Hypothalamus (tissue), 51 donors: Measurements from ENCODE around the gene BEX3.
"Not testable (repeated sequence)": the region's sequence is repeated elsewhere in the genome, so short reads cannot be mapped to it uniquely, and the experiment has no call there.

ENCODE experiments used
- DNase-seq, 51 donors: peaks; one replicate each; lab custom pipeline; 2025; lab: John Stamatoyannopoulos, UW

The BEX3 gene

DNA sequence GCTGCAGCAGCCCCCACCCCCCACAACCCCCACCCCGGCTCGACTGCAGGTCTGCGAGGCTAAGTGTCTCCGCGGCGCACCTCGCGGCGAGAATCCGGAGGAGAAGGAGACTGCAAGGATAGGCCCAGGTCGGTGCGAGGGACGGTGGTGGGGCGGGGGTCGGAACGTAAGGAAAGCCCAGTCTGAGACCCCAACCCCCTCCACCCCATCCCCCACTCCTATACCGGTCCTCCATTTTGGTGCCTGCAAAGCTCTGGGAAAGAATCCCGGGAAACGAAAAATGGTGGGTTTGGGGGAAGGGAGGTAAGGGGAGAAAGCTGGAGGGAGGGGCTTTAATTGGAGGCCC is 614 bp downstream of the BEX3 start:
- peak in 24 of 51 donors; percentile 0 to 57 (median 4) for DNase-seq

DNA sequence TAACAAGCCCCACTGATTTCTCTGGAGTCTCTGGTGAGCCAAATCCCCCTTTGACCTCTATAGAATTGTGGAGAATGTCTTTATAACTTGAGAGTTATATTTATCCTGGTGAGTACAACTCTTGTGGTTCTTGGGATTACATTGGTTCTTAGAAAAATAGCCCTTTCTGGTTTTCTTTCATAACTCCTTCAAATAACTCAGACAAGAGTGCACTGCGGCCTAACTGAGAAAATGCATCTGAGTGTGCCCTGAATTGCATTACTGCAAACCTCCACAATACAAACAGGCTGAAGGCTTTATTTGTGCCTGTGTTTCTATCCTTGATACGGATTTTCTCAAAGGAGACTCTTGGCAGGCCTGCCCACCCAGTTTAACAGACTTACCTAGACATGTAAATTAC is 2.7 kb downstream of the BEX3 start:
- no peak for DNase-seq

DNA sequence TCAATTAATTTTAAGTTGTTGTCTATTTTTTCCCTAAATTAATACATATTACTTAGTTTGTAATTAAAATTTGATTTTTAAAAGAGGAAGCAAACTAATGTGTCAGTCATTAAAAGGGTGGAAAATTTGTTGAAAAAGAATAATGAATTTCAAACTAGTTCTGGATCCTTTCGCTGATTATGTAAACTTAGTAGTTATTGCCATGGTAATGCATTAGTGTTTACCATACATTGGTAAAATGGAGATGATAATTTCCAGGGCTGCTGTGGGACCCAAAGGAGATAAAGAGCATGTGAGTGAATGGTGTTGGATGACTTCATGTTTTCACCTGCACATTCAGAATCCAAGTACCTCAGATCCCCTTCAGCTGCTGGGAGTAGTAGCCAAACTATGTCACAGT is 6.5 kb downstream of the BEX3 start:
- DNase-seq = no peak

DNA sequence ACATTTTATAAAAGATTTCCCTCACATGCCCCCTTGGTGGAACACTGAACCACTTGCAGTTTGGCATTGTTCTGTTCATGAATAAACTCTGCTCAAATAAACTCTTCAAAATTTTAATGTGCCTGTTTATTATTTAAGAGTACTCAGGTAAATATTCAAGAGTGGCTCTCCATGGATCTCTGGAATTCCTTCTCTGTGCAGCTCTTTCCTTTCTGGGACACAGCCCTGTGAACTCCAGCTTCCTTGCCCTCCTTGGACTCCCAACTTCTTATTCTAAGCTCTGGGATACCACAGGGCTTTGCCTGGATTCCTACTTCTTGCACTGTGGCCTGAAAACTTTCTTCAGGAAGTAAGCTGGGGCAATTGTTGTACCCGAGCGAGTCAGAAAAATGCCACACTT is 8.3 kb downstream of the BEX3 start:
- DNase-seq = no peak

DNA sequence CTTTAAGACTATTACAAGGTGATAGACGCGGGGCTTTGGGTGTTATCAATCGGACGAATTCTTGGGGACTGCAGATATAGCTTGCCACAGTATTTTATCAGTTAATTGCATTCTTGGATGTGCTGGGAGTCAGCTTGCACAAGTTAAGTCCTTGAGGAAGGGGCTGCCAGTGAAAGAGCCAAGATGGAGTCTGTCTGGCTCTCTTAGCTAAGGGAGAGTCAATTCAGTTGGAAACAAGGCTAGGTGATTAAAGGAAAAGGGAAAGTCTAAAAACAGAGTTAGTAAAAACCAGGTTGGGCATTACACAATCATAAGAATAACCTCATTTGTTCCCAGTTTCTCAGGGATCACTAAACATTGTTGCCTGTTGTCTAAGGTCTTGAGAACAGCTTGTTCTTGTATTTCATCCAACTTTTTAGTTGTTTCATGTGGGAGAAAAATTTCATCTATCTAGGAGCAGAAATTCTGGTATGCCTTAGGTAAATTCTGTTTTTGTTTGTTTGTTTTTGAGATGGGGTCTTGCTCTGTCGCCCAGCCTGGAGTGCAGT is 9.0 kb downstream of the BEX3 start:
- not testable (repeated sequence) for DNase-seq

DNA sequence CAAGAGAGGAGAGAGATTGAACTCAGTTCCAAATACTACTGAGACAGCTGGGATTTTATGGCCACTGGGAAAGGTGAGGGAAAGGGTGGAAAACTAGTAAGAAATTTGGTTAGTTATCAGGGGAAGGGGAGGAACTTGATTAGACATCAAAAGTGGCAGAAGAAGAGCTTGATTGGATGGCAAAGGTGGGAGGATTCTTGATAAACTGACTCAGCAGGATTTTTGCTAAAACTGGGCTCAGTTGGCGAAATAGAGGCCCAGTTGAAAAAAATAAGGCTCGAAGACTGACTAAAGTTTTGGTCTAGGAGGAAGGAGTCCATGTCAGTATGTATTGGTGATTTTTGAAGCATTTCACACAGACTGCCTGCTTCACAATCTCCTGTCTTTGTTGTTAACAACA is 10.0 kb downstream of the BEX3 start:
- DNase-seq = no peak

DNA sequence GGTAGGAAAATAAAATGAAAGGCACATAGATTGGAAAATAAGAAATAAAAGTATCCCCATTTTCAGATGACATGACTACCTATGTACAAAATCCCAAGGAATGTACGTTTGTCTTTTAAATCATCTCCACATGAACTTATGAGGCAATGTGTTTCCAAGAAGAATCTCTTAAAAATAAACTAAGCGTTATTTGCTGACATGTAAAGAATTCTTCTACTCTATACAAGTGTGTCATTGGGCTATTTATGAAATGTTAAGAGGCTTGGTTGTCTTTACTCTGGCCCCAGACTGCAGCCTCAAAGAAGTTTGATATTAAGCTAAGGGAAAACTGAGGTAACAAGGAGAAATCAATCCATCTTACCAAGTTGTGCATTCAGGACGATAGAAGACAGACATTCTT is 17.1 kb downstream of the BEX3 start:
- DNase-seq = no peak

DNA sequence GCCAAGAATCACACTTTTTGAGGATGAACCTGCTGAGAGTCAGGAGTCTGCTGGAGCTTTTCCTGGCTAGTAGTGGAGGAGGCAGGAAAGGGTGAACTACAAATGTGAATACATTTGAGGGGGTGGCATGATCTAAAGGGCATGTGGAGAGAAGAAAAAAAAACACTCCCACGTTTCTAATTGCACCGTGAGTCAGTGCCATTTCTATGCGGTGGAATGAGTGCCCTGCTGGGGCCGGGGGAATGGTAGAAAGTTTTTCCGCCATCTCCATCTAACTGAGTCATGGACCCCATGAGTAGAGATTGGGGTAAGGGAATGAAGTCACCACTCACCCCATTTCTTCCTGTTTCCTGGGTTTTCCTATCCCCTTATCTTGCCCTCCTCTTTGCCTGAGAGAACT is 19.8 kb downstream of the BEX3 start:
- peak in 1 of 51 donors; percentile 2 for DNase-seq

DNA sequence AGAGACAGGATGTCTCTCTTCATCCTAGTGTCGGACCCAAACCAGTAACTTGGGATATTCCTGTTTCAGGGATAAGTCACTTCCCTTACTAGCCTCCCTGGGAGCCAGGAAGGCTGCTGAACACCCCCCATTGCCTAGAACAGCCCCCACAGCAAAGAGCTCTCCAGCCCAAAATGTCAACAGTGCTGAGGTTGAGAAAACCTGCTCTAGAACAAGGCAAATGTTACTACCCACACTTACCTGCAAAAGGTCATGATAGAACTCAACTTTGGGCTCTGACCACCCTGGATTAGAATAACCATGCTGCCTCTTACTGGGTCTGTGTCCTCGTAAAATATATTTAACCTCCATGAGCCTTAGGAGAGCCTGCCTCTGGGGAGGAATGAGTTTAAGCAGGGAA is 20.3 kb downstream of the BEX3 start:
- DNase-seq = no peak

DNA sequence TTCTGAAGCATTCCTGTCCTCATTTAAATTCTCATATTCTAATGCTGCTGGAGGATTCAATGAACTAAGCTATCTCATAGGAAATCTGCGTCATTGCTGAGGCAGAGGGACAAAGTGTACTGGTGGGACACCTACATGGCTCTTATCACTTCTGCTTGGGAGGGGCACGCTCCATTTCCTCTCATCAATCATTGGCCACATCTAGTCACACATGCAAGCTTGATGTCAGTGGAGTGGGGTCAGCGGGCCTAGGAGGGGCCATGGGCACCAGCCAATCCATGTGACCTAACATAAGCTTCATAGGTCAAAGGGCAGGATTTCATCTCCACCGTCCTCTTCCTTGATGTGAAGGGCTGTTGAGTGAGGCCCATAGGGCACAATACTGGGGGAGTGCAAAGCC is 21.4 kb downstream of the BEX3 start:
- no peak for DNase-seq

DNA sequence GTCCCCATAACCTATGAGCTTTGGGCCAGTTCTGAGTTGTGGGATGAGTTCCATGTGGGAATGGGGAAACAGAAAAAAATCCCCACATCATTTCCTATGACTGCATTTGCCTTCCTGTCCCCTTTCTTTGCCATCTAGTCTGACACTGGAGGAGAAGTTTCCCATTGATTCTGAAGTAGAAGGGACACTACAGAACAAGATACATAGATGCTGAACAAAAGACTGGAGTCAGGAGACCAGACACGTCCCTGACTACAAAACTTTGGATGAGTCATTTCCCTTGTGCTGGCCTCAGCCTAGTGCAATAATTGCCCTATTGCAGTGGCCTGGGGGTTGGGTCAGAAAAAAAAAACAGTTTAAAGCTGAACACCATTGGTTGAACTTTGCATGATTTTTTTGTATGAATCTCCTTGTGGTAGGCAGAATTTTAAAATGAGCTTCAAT is 22.1 kb downstream of the BEX3 start:
- DNase-seq = no peak

DNA sequence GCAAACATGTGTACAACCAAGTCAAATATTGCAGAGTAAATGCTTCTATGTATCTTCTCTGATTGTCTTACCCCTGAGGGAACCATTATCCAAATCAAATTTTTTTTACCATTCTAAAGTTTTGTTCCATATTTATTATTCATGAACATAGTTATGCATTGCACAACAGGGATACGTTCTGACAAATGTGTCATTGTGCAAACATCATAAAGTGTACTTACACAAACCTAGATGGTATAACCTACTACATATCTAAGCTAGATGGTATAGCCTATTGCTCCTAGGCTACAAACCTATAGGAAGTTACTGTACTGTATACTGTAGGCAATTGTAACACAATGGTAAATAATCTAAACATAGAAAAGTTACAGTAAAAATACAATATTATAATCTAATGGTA is 23.4 kb downstream of the BEX3 start:
- DNase-seq = no peak

DNA sequence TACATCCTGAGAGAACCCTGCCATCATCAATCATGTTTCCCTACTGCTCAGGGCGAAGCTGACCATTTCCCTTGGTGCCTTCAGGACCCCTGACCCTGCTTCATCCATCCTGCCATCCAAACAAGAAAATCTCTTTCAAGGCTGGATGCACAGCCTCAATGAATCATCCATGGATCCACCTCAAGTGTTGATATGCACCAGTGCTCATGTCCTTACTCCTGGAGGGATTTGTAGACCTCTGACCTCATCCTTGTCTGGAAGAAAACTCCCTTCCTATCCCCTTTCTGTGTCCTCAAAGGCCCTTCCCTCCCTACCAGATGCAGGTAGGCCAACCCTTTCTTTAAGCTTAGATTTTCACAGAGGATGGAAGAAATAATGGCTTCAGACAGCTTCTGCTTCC is 24.6 kb downstream of the BEX3 start:
- no peak for DNase-seq

DNA sequence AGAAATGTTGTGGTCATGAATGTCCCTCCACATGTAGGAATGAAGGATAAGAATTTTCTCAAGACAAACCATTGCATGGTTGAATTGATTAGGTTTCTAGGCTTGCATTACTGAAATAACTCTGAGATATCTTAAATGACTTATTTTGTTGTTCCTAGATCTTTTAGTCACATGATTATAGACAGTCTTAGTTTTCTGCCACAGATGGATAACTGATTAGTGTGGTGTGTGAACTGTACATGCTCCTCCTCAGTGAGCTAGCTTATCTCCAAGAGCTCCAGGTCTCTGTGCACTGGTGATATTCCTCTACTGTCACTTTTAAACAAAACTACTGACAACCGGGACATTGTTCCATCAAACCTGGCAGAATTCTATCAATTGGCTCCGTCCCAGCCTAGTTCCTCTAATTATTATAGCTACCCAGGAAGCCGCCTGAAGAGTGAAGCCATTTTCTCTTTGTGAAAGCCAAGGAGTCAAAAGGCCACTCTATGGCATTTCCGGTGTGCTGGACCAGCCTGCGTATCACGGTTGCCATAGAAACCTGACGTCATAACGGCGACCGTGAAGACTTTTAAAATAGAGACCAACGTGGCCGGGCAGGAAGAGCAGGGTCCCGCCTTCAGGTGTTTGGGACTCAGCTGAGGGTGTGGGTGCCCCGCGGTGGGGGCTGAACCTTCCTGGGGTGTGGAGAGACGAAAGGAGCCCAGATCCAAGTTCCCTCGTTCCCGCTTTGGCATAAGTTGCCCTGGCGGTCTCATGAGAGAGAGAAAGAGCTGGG is 28.1 kb downstream of the BEX3 start:
- DNase-seq = peak in 42 of 51 donors; percentile 0 to 54 (median 12)

DNA sequence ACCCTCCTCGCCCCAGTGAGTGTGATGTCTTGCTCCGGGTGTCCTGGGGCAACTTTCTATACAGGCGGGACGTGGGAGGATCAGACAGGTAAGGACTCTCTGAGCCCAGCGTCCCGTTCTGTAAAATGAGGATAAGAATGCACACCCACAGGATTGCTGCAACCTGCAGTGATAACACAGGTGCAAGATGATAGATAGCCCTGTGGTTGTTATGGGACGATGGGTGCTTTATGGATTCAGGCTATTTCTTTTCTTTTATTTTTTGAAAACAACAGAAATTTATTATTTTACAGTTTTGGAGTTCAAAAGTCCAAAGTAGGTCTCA is 28.6 kb downstream of the BEX3 start:
- DNase-seq = peak in 1 of 51 donors; percentile 3

DNA sequence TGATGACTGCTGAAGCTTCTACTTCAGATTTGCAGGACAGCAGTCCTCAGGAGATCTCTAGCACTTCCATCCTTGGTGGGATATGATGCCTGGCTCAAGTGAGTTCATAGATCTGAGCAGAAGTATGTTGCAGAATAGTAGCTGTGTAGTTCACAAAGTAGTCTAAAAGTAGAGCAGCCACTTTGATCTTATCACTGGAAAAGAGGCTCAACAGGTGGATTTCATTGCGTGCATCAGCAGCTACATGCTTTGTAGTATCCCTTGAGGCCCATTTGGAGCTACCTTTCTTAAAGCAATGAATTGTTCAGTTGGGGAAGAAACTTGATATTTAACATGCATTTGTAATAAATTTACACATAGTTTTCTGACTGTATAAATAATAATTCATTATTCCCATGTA is 29.9 kb downstream of the BEX3 start:
- no peak for DNase-seq

DNA sequence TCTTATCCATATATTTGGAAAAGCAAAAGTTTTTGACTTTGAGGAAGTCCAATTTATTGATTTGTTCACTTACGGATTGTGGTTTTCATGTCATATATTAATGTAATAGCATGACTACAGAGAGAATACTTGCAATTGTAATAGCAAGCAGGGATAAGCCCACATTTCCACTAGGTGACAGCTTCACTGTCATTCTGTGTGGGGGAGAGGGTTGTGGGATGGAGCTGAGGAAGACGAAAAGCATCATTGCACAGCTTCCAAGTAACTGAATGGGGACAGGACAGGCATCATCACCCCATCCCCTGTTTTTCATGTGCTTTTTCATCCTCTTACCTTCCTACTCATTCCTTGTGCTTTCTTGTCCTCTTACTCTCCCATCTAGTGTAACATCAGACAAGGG is 31.4 kb downstream of the BEX3 start:
- DNase-seq = no peak

DNA sequence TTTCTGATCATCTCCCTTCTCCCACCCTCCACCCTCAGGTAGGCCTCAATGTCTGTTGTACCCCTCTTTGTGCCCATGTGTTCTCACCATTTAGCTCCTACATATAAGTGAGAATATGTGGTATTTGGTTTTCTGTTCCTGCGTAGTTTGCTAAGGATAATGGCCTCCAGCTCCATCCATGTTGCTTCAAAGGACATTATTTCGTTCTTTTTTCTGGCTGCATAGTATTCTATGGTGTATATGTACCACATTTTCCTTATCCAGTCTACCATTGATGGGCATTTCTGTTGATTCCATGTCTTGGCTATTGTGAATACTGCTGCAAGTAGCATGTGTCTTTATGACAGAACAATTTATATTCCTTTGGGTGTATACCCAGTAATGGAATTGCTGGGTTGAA is 35.4 kb downstream of the BEX3 start:
- DNase-seq = not testable (repeated sequence)

DNA sequence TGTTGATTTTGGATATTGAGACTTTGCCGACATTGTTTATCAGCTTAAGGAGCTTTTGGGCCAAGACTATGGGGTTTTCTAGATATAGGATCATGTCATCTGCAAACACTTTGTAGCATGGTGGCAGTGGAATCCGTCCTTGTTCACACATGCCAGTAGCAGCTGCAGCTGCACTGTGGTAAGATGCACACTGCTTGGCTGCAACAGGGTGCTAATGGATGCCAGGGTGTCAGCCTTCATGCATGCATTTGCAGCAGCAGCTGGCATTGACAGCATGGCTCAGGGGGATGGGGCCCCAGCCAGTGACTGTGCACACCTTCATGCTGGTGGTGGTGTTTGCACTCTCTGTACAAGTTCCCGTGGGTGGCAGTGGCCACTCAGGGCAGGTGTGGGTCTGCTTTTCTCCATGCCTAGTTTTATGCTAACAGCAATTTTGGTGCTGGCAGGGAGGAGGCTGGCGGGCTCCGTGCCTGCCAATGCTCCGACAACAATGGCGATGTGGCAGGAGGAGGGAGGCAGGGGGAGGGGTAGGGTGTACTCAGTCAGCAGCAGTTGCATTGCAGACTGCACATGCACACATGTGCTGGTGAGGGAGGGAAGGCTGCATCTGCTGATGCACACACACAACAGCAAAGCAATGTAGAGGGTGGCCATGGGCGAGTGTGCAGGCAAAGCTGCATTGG is 37.5 kb downstream of the BEX3 start:
- peak in 10 of 51 donors; percentile 0 to 15 (median 3) for DNase-seq

DNA sequence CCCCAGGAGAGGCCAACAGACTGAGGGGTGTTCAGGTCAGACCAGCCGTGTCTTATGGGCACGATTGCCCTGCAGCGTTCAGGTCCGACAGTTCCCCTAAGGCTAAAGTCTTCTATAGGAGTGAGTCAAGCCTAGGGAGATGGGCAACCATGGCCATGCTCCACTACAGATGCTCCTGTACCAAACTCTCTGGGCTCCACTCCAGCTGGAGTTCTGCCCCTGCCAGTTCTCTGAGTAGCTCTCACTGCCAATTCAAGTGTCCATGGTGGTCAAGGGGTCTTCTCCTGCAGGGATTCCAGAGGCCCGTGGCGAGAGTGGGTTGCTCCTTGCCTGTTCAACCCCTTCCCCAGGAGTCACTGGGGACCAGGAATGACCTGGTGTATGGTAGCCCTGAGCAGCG is 38.2 kb downstream of the BEX3 start:
- DNase-seq = no peak

DNA sequence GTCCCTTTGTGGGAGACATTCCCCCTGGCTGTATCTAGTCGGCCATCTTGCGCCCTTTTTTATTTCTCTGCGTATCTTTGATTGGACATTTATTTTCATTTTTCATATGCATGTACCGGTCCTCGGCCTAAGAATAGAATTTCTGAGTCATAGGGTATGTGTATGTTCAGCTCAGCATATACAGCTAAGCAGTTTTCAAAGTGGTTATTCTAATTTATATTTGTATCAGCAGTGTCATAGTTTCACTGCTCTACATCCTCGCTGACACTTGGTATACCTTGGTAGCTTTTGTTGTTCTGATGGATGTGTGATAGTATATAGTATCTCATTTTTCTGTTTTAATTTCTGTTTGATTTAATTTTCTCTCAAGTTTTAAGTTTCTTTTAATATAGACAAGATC is 38.7 kb downstream of the BEX3 start:
- DNase-seq = no peak

DNA sequence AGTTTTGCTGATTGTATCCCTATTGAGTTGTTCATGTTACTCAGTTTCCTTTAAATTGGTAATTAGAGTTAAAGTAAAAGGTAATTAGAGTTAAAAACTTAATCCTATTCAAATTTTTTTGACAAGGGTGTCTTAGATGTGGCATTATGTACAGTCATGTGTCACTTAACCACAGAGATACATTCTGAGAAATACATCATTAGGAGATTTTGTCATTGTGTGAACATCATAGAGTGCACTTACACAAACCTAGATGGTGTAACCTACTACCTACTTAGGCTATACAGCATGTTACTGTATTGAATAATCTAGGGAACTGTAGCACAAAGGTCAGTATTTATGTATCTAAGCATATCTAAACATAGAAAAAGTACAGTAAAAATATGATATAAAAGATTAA is 39.2 kb downstream of the BEX3 start:
- no peak for DNase-seq
